CD8-positive, alpha-beta memory T cell (primary cell): ENCODE results near the gene EFCAB6. TPM values are rescaled to one million over a fixed set of nuclear protein-coding genes. Genes with fewer than 3 reads are reported as not detected.

Experiments used
- CTCF ChIA-PET: fragments of 350-600 bp; sonication (Branson Sonifier 250); formaldehyde crosslinking; loops from one replicate; lab custom pipeline; 2021; ENCODE audit warnings: antibody characterized with exemption; lab: Charles Lee
- POLR2A ChIA-PET: fragments of 350-600 bp; sonication (Branson Sonifier 250); formaldehyde crosslinking; loops from one replicate; lab custom pipeline; 2021; ENCODE audit warnings: antibody characterized with exemption; lab: Charles Lee
- DNase-seq, 5 donors: peaks; one replicate each; pipeline versions ENCODE4 v3.0.0 to v3.0.0-alpha.2; 2020 to 2022; ENCODE audit warnings: mixed read lengths in 1 of 5
- H3K27ac ChIP-seq: one replicate; pipeline ENCODE4 v1.7.0; 2013; ENCODE audit warnings: low read depth, mild to moderate bottlenecking, low read length, moderate library complexity
- H3K27me3 ChIP-seq: 2 replicates; pipeline ENCODE4 v1.7.0; 2013; ENCODE audit warnings: low read length, mild to moderate bottlenecking; ENCODE audit not compliant: insufficient read depth, poor library complexity, severe bottlenecking
- H3K36me3 ChIP-seq: 2 replicates; pipeline ENCODE4 v1.7.0; 2013; ENCODE audit warnings: mild to moderate bottlenecking, low read length, moderate library complexity; ENCODE audit not compliant: insufficient read depth
- H3K4me1 ChIP-seq: 2 replicates; pipeline ENCODE4 v1.7.0; 2013; ENCODE audit warnings: mild to moderate bottlenecking, low read length, moderate library complexity; ENCODE audit not compliant: insufficient read depth
- H3K4me3 ChIP-seq: 2 replicates; pipeline ENCODE4 v1.7.0; 2013; ENCODE audit warnings: mild to moderate bottlenecking, low read length
- H3K9me3 ChIP-seq: 2 replicates; pipeline ENCODE4 v1.7.0; 2013; ENCODE audit warnings: mild to moderate bottlenecking, low read length
- H3K27ac Mint-ChIP-seq, 8 donors: one replicate each; pipeline ENCODE4 v1.8.0; 2020 to 2021; ENCODE audit warnings: mixed read lengths in 8 of 8, mild to moderate bottlenecking in 6 of 8, inconsistent platforms in 3 of 8, moderate library complexity in 3 of 8
- H3K27me3 Mint-ChIP-seq, 2 donors: one replicate each; pipeline ENCODE4 v1.8.0; 2020 to 2021; ENCODE audit warnings: mixed read lengths in 2 of 2, mild to moderate bottlenecking in 1 of 2, moderate library complexity in 1 of 2
- H3K36me3 Mint-ChIP-seq, 3 donors: one replicate each; pipeline ENCODE4 v1.8.0; 2020 to 2021; ENCODE audit warnings: mixed read lengths in 3 of 3, inconsistent platforms in 1 of 3, mild to moderate bottlenecking in 1 of 3
- H3K4me1 Mint-ChIP-seq, 3 donors: one replicate each; pipeline ENCODE4 v1.8.0; 2020 to 2021; ENCODE audit warnings: mixed read lengths in 3 of 3, inconsistent platforms in 1 of 3, mild to moderate bottlenecking in 1 of 3
- H3K4me3 Mint-ChIP-seq, 7 donors: one replicate each; pipeline ENCODE4 v1.8.0; 2020 to 2021; ENCODE audit warnings: mixed read lengths in 7 of 7, mild to moderate bottlenecking in 6 of 7, moderate library complexity in 4 of 7, inconsistent platforms in 2 of 7
- H3K9me3 Mint-ChIP-seq, 5 donors: one replicate each; pipeline ENCODE4 v1.8.0; 2020 to 2022; ENCODE audit warnings: mixed read lengths in 5 of 5, mild to moderate bottlenecking in 3 of 5, moderate library complexity in 2 of 5, inconsistent platforms in 1 of 5
- polyA plus RNA-seq: library from polyadenylated mRNA; unstranded; fragments of 300-500 nt; fragmentation: Illumina TruSeq; gene quantifications from one replicate; pipeline ENCODE4 v1.2.3, GENCODE V29; 2021
- total RNA-seq, 2 experiments: library from RNA; stranded (reverse); gene quantifications; one replicate each; pipeline ENCODE4 v1.2.3, GENCODE V29; 2021

EFCAB6 gene
- total and polyA plus RNA-seq, 3 experiments from 2014 or later, result 0.22 to 0.72 (median 0.64) TPM

GRCh38 chr22:43819421-43819921 lies 7.4 kb upstream of the EFCAB6 start:
- H3K4me1 ChIP-seq, result no peaks in the 10 kb centered on the region
- no peak for DNase-seq
- Mint-ChIP-seq H3K4me1 (no peaks in the 10 kb centered on the region), H3K4me3 (peak overlapping the region in 1 of 7 donors; percentile 5), H3K9me3 (no peaks in the 10 kb centered on the region), H3K27me3 (peaks cover 10 to 30% of the 10 kb centered on the region in 2 donors), H3K27ac (no peak overlapping the region), H3K36me3 (peaks cover 0 to 2% (median 0%) of the 10 kb centered on the region in 3 donors)
- ChIA-PET POLR2A (no interaction called here), CTCF (no interaction called here)
- no peaks in the 10 kb centered on the region for H3K36me3 ChIP-seq
- H3K4me3 ChIP-seq, result no peak overlapping the region
- H3K27me3 ChIP-seq, result no peaks in the 10 kb centered on the region
- H3K27ac ChIP-seq, result no peak overlapping the region
- no peaks in the 10 kb centered on the region for H3K9me3 ChIP-seq

DNA sequence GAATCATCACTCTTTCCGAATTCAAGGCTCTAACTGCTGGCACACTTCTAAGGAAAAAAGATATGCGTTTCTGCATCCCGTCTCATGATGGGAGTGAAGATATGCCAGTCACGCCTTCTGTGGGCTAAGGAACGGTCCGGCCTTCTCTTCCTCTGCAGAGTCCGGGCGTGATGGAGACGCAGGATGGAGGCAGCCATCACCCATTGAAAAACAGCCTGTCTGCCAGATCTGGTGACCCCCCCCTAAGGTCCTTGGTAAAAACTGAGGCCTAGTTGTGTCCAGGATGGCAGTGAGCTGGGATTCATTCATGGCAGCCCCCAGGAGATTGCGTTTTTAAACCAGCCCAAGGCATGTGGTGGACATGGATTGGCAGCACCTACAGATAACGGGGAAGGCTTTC lies 6.9 kb upstream of the EFCAB6 start:
- H3K27me3 Mint-ChIP-seq, result peaks cover 8 to 27% of the 10 kb centered on the region in 2 donors
- CTCF ChIA-PET, result no interaction called here
- peaks cover 0 to 4% (median 0%) of the 10 kb centered on the region in 3 donors for H3K36me3 Mint-ChIP-seq
- POLR2A ChIA-PET, result no interaction called here
- Histone ChIP-seq H3K4me1 (no peaks in the 10 kb centered on the region), H3K9me3 (no peaks in the 10 kb centered on the region), H3K4me3 (no peak overlapping the region), H3K27me3 (no peaks in the 10 kb centered on the region), H3K27ac (no peak overlapping the region), H3K36me3 (no peaks in the 10 kb centered on the region)
- peaks cover 4 to 5% (median 4%) of the 10 kb centered on the region in 3 donors for H3K4me1 Mint-ChIP-seq
- no peaks in the 10 kb centered on the region for H3K9me3 Mint-ChIP-seq
- no peak overlapping the region for H3K27ac Mint-ChIP-seq
- DNase-seq, result no peak
- H3K4me3 Mint-ChIP-seq, result no peak overlapping the region

DNA sequence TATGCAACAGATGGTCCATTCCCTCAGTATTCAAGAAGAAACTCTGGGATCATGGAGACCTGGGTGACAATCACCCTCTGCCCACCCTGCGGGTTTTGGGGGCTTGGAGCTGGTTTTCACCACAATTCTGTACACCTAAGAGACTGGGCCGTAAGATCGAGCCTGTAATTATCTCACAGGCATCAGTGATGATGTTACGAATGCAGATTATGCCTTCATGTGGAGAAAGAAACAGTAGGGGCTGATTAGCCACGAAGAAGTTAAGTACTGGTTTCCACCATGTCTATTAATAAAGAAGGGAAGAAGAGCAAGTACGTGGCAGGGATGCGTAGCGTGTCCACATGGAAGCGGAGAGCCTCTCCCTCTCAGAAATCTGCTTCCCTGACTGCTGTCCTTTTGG lies 5.3 kb upstream of the EFCAB6 start:
- DNase-seq, result no peak
- peaks cover 18% of the 10 kb centered on the region in 3 donors for H3K4me1 Mint-ChIP-seq
- Histone ChIP-seq H3K27ac (no peak overlapping the region), H3K4me3 (no peak overlapping the region), H3K27me3 (no peaks in the 10 kb centered on the region), H3K36me3 (no peaks in the 10 kb centered on the region), H3K4me1 (peaks cover 12% of the 10 kb centered on the region), H3K9me3 (no peaks in the 10 kb centered on the region)
- no peaks in the 10 kb centered on the region for H3K9me3 Mint-ChIP-seq
- CTCF ChIA-PET, result no interaction called here
- H3K27me3 Mint-ChIP-seq, result peaks cover 7 to 16% of the 10 kb centered on the region in 2 donors
- POLR2A ChIA-PET, result no interaction called here
- H3K4me3 Mint-ChIP-seq, result no peak overlapping the region
- H3K36me3 Mint-ChIP-seq, result peaks cover 0 to 3% (median under 1%) of the 10 kb centered on the region in 3 donors
- H3K27ac Mint-ChIP-seq, result no peak overlapping the region

DNA sequence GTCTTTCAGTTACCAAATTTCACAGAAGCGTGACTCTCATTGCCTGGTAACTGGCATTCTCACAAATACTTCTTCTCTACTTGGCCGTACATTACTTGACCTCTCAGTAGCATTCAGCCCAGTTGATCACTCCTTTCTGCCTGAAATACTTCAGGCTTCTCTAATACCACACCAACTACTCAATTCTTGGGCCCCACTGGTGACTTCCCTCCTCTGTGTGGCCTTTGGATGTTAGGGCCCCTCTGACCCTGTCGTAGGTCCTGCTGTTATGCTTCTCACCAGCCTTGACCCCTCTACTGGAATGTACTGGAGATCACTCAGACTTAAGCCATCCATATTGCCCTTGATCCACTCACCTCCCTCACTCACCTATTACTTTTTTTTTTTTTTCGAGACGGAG lies 2.2 kb upstream of the EFCAB6 start:
- POLR2A ChIA-PET, result no interaction called here
- peak overlapping the region in 4 of 7 donors; percentile 3 to 93 (median 6) for H3K4me3 Mint-ChIP-seq
- no peak overlapping the region for H3K4me3 ChIP-seq
- DNase-seq, result no peak
- CTCF ChIA-PET, result no interaction called here
- no peaks in the 10 kb centered on the region for H3K36me3 ChIP-seq
- H3K27ac ChIP-seq, result no peak overlapping the region
- peaks cover 0 to 2% of the 10 kb centered on the region in 2 donors for H3K27me3 Mint-ChIP-seq
- peaks cover 0 to 10% (median 2%) of the 10 kb centered on the region in 3 donors for H3K36me3 Mint-ChIP-seq
- H3K9me3 ChIP-seq, result no peaks in the 10 kb centered on the region
- no peaks in the 10 kb centered on the region for H3K27me3 ChIP-seq
- H3K4me1 Mint-ChIP-seq, result peaks cover 26 to 35% (median 31%) of the 10 kb centered on the region in 3 donors
- H3K27ac Mint-ChIP-seq, result peak overlapping the region in 6 of 8 donors; percentile 1 to 62 (median 44)
- peaks cover 12% of the 10 kb centered on the region for H3K4me1 ChIP-seq
- H3K9me3 Mint-ChIP-seq, result peaks cover 0 to 2% (median 0%) of the 10 kb centered on the region in 5 donors

GRCh38 chr22:43812890-43813289 lies 785 bp upstream of the EFCAB6 start:
- no peaks in the 10 kb centered on the region for H3K9me3 ChIP-seq
- CTCF ChIA-PET, result no interaction called here
- Mint-ChIP-seq H3K9me3 (peaks cover 0 to 2% (median 0%) of the 10 kb centered on the region in 5 donors), H3K4me1 (peaks cover 26 to 35% (median 31%) of the 10 kb centered on the region in 3 donors), H3K4me3 (peak overlapping the region; percentile 92 to 97 (median 96)), H3K27me3 (peaks cover 0 to 2% of the 10 kb centered on the region in 2 donors), H3K27ac (peak overlapping the region; percentile 67 to 96 (median 90)), H3K36me3 (peaks cover 0 to 10% (median 2%) of the 10 kb centered on the region in 3 donors)
- POLR2A ChIA-PET, result no interaction called here
- H3K4me1 ChIP-seq, result peaks cover 12% of the 10 kb centered on the region
- peak overlapping the region; percentile 66 for H3K27ac ChIP-seq
- H3K4me3 ChIP-seq, result peak overlapping the region; percentile 97
- no peaks in the 10 kb centered on the region for H3K36me3 ChIP-seq
- no peaks in the 10 kb centered on the region for H3K27me3 ChIP-seq
- DNase-seq, result no peak

- H3K4me1 Mint-ChIP-seq, result peaks cover 26 to 35% (median 31%) of the 10 kb centered on the region in 3 donors
- CTCF ChIA-PET, result no interaction called here
- peaks cover 0 to 10% (median 2%) of the 10 kb centered on the region in 3 donors for H3K36me3 Mint-ChIP-seq
- Histone ChIP-seq H3K27ac (peak overlapping the region; percentile 66), H3K27me3 (no peaks in the 10 kb centered on the region), H3K36me3 (no peaks in the 10 kb centered on the region), H3K4me3 (peak overlapping the region; percentile 97), H3K9me3 (no peaks in the 10 kb centered on the region), H3K4me1 (peaks cover 12% of the 10 kb centered on the region)
- DNase-seq, result no peak
- H3K4me3 Mint-ChIP-seq, result peak overlapping the region; percentile 92 to 97 (median 96)
- peak overlapping the region; percentile 67 to 96 (median 90) for H3K27ac Mint-ChIP-seq
- H3K9me3 Mint-ChIP-seq, result peaks cover 0 to 2% (median 0%) of the 10 kb centered on the region in 5 donors
- peaks cover 0 to 2% of the 10 kb centered on the region in 2 donors for H3K27me3 Mint-ChIP-seq
- POLR2A ChIA-PET, result interaction anchor here (0.6 kb wide), 1 partner anchor 72 kb away, joined by 3 read pairs; no protein-coding TSS in a partner anchor
These were observed 342 bp downstream of the EFCAB6 start for GRCh38 chr22:43811777-43812148.

DNA sequence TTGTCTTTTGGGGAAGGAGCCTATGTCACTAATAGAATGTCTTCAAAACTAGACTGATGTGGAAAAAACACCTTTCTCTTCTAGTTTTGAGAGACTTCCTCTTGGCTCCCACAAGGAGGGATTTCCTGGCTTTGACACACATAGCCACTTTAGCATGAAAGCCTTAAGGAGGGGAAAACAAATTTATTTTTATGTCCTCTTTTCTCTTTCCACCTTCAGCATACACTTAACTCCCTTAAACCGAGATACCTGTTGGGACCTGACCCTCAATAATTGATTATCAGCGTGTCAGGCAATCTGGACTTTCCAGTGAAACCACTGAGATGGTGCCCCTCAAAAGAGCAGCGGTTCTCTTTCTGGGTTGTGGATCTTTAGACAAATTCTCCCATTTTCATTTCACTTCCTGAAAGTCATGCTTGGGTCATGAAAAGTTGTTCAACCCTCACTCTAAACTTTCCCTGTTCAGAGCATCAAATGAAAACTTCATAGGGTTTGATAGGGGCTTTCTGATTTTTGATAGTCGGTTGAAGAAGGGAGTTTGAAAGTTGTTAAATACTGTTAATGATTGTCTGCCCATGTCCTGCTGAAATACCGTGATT lies 9.1 kb downstream of the EFCAB6 start:
- H3K4me1 ChIP-seq, result no peaks in the 10 kb centered on the region
- Mint-ChIP-seq H3K27ac (no peak overlapping the region), H3K4me1 (no peaks in the 10 kb centered on the region), H3K27me3 (peaks cover 36 to 51% of the 10 kb centered on the region in 2 donors), H3K9me3 (peaks cover 7 to 25% (median 19%) of the 10 kb centered on the region in 5 donors), H3K4me3 (no peak overlapping the region), H3K36me3 (peaks cover 0 to 10% (median 1%) of the 10 kb centered on the region in 3 donors)
- DNase-seq, result no peak
- ChIA-PET CTCF (no interaction called here), POLR2A (no interaction called here)
- no peaks in the 10 kb centered on the region for H3K9me3 ChIP-seq
- no peaks in the 10 kb centered on the region for H3K27me3 ChIP-seq
- H3K27ac ChIP-seq, result no peak overlapping the region
- no peak overlapping the region for H3K4me3 ChIP-seq
- no peaks in the 10 kb centered on the region for H3K36me3 ChIP-seq

DNA sequence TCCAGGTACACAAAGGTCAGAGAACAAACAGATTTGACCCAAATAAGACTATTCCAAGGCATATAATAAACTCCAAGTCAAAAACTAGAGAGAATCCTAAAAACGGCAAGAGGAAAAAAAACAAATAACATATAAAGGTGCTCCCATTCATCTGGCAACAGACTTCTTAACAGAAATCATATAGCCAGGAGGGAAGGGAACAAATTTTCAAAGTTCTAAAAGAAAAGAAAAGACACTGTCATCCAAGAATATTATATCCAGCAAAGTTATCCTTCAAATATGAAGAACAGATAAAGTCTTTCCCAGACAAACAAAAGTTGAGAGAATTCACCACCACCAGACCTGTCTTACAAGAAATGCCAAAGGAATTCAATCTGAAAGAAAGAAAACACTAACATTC lies 11.1 kb downstream of the EFCAB6 start:
- no peaks in the 10 kb centered on the region for H3K36me3 ChIP-seq
- no peak overlapping the region for H3K27ac ChIP-seq
- Mint-ChIP-seq H3K4me3 (no peak overlapping the region), H3K27ac (no peak overlapping the region), H3K27me3 (peaks cover 38 to 56% of the 10 kb centered on the region in 2 donors), H3K9me3 (peaks cover 7 to 25% (median 19%) of the 10 kb centered on the region in 5 donors), H3K36me3 (peaks cover 0 to 10% (median 1%) of the 10 kb centered on the region in 3 donors), H3K4me1 (no peaks in the 10 kb centered on the region)
- CTCF ChIA-PET, result no interaction called here
- DNase-seq, result no peak
- H3K27me3 ChIP-seq, result no peaks in the 10 kb centered on the region
- H3K9me3 ChIP-seq, result no peaks in the 10 kb centered on the region
- H3K4me3 ChIP-seq, result no peak overlapping the region
- H3K4me1 ChIP-seq, result no peaks in the 10 kb centered on the region
- POLR2A ChIA-PET, result no interaction called here
